H9 (cell line): ENCODE results near the gene COL4A2. TPM values are rescaled to one million over a fixed set of nuclear protein-coding genes. Genes with fewer than 3 reads are reported as not detected.
A peak's percentile ranks its signal among the peaks of the same experiment; 100 is the strongest.

Source experiments
- DNase-seq: peaks from one replicate; pipeline ENCODE4 v3.0.0-alpha.2; 2017
- H2AFZ ChIP-seq: one replicate; pipeline ENCODE4 v1.6.1; 2013; ENCODE audit warnings: mild to moderate bottlenecking, low read length, control low read depth, moderate library complexity
- H2AK5ac ChIP-seq: 2 replicates; pipeline ENCODE4 v1.6.1; 2013; ENCODE audit warnings: low read length, control low read depth, mixed read lengths; ENCODE audit not compliant: insufficient read length
- H2BK120ac ChIP-seq: one replicate; pipeline ENCODE4 v1.6.1; 2013; ENCODE audit warnings: low read depth, mild to moderate bottlenecking, low read length, control low read depth, inconsistent platforms; ENCODE audit not compliant: poor library complexity, severe bottlenecking
- H2BK12ac ChIP-seq: 2 replicates; pipeline ENCODE4 v1.6.1; 2013; ENCODE audit warnings: low read length, control low read depth, mixed read lengths, low read depth; ENCODE audit not compliant: insufficient read length
- H2BK15ac ChIP-seq: 2 replicates; pipeline ENCODE4 v1.6.1; 2013; ENCODE audit warnings: low read depth, low read length, control low read depth
- H2BK20ac ChIP-seq: one replicate; pipeline ENCODE4 v1.6.1; 2013; ENCODE audit warnings: low read depth, mild to moderate bottlenecking, low read length, control low read depth, inconsistent platforms; ENCODE audit not compliant: poor library complexity, severe bottlenecking
- H2BK5ac ChIP-seq: 2 replicates; pipeline ENCODE4 v1.6.1; 2013; ENCODE audit warnings: low read length, control low read depth, mixed read lengths; ENCODE audit not compliant: insufficient read length
- H3K14ac ChIP-seq: 2 replicates; pipeline ENCODE4 v1.6.1; 2013; ENCODE audit warnings: low read length, control low read depth; ENCODE audit not compliant: insufficient read depth
- H3K18ac ChIP-seq: 2 replicates; pipeline ENCODE4 v1.6.1; 2013; ENCODE audit warnings: low read depth, mild to moderate bottlenecking, mixed read lengths, low read length, control low read depth; ENCODE audit not compliant: insufficient read length
- H3K23ac ChIP-seq: 2 replicates; pipeline ENCODE4 v1.6.1; 2013; ENCODE audit warnings: low read length, control low read depth, mixed read lengths, low read depth; ENCODE audit not compliant: insufficient read length
- H3K23me2 ChIP-seq: 2 replicates; pipeline ENCODE4 v1.6.1; 2013; ENCODE audit warnings: low read depth, mild to moderate bottlenecking, mixed read lengths, low read length, control low read depth; ENCODE audit not compliant: insufficient read length, poor library complexity, severe bottlenecking
- H3K27ac ChIP-seq: 2 replicates; pipeline ENCODE4 v1.5.1; 2013; ENCODE audit warnings: low read length, control low read depth, mixed read lengths, low read depth; ENCODE audit not compliant: insufficient read length
- H3K27me3 ChIP-seq: 2 replicates; pipeline ENCODE4 v1.6.1; 2013; ENCODE audit warnings: low read length, control low read depth, inconsistent platforms; ENCODE audit not compliant: insufficient read depth
- H3K4ac ChIP-seq: 2 replicates; pipeline ENCODE4 v1.6.1; 2013; ENCODE audit warnings: low read depth, mild to moderate bottlenecking, control low read depth, inconsistent platforms, low read length, moderate library complexity
- H3K4me1 ChIP-seq: 2 replicates; pipeline ENCODE4 v1.6.1; 2013; ENCODE audit warnings: low read length, control low read depth, inconsistent platforms; ENCODE audit not compliant: insufficient read depth
- H3K4me2 ChIP-seq: 2 replicates; pipeline ENCODE4 v1.6.1; 2013; ENCODE audit warnings: low read length, control low read depth, mixed read lengths; ENCODE audit not compliant: insufficient read length, insufficient read depth
- H3K56ac ChIP-seq: 2 replicates; pipeline ENCODE4 v1.6.1; 2013; ENCODE audit warnings: low read depth, mild to moderate bottlenecking, mixed read lengths, low read length, control low read depth; ENCODE audit not compliant: insufficient read length
- H3K79me1 ChIP-seq: 2 replicates; pipeline ENCODE4 v1.6.1; 2013; ENCODE audit warnings: low read depth, mild to moderate bottlenecking, moderate library complexity, low read length, control low read depth, inconsistent platforms; ENCODE audit not compliant: insufficient read depth, poor library complexity, severe bottlenecking
- H3K79me2 ChIP-seq: 2 replicates; pipeline ENCODE4 v1.6.1; 2013; ENCODE audit warnings: low read length, control low read depth, inconsistent platforms; ENCODE audit not compliant: insufficient read depth
- H3K9ac ChIP-seq: 2 replicates; pipeline ENCODE4 v1.6.1; 2013; ENCODE audit warnings: low read length, control low read depth, mixed read lengths; ENCODE audit not compliant: insufficient read length; ENCODE audit errors: extremely low read depth
- H3K9me3 ChIP-seq: one replicate; pipeline ENCODE4 v1.6.1; 2013; ENCODE audit warnings: low read depth, low read length, inconsistent platforms; ENCODE audit not compliant: control insufficient read depth
- H3T11ph ChIP-seq: one replicate; pipeline ENCODE4 v1.6.1; 2013; ENCODE audit warnings: mild to moderate bottlenecking, low read length, control low read depth, inconsistent platforms
- H4K20me1 ChIP-seq: one replicate; pipeline ENCODE4 v1.6.1; 2013; ENCODE audit not compliant: control insufficient read depth, insufficient read length, insufficient read depth
- H4K5ac ChIP-seq: 2 replicates; pipeline ENCODE4 v1.6.1; 2013; ENCODE audit warnings: low read depth, mild to moderate bottlenecking, mixed read lengths, low read length, control low read depth; ENCODE audit not compliant: insufficient read length
- H4K8ac ChIP-seq: replicated peaks from 2 replicates; pipeline ENCODE4 v1.6.1; 2013; ENCODE audit warnings: low read length, control low read depth, mixed read lengths, low read depth; ENCODE audit not compliant: insufficient read length
- H4K91ac ChIP-seq: 2 replicates; pipeline ENCODE4 v1.6.1; 2013; ENCODE audit warnings: low read depth, mild to moderate bottlenecking, moderate library complexity, mixed read lengths, low read length, control low read depth; ENCODE audit not compliant: insufficient read length
- H3K27ac Mint-ChIP-seq, 3 experiments: 2 replicates in 2 of 3; 3 replicates in 1 of 3; pipeline ENCODE4 v1.8.0; 2020 to 2021; ENCODE audit warnings: mixed read lengths in 3 of 3, mild to moderate bottlenecking in 1 of 3, moderate library complexity in 1 of 3
- H3K27me3 Mint-ChIP-seq: 2 replicates; pipeline ENCODE4 v1.8.0; 2021; ENCODE audit warnings: low read depth, mild to moderate bottlenecking, moderate library complexity, mixed read lengths
- H3K36me3 Mint-ChIP-seq, 3 experiments: 2 replicates in 2 of 3; 3 replicates in 1 of 3; pipeline ENCODE4 v1.8.0; 2020 to 2021; ENCODE audit warnings: low read depth in 3 of 3, mixed read lengths in 3 of 3; ENCODE audit not compliant: insufficient read depth in 1 of 3
- H3K4me1 Mint-ChIP-seq, 2 experiments: 2 replicates each; pipeline ENCODE4 v1.8.0; 2020; ENCODE audit warnings: mixed read lengths in 2 of 2
- H3K4me3 Mint-ChIP-seq, 2 experiments: 2 replicates in 1 of 2; 3 replicates in 1 of 2; pipeline ENCODE4 v1.8.0; 2020 to 2021; ENCODE audit warnings: mild to moderate bottlenecking in 2 of 2, mixed read lengths in 2 of 2, moderate library complexity in 1 of 2
- H3K9me3 Mint-ChIP-seq, 2 experiments: 2 replicates in 1 of 2; 3 replicates in 1 of 2; pipeline ENCODE4 v1.8.0; 2020; ENCODE audit warnings: mild to moderate bottlenecking in 2 of 2, mixed read lengths in 2 of 2, moderate library complexity in 1 of 2
- CTCF ChIP-seq: fragments of 200-600 bp; sonication (generic); conservative IDR thresholded peaks from 3 replicates; pipeline ENCODE4 v1.8.0; 2021; ENCODE audit warnings: antibody characterized with exemption, mild to moderate bottlenecking
- WGBS: extraction: QIAGEN DNeasy Blood & Tissue Kit; methylation state at CpG from one replicate; pipeline ENCODE4 v1.1.7; 2013; ENCODE audit warnings: missing lambda C conversion rate, low lambda C conversion rate, mixed read lengths; ENCODE audit not compliant: insufficient read length; ENCODE audit errors: extremely low coverage; 5-methylcytosine and 5-hydroxymethylcytosine counted together
- total RNA-seq: library from RNA; stranded (reverse); gene quantifications from 2 replicates; pipeline ENCODE4 v1.2.1, GENCODE V29; 2021

COL4A2 gene
- total RNA-seq, 1 experiment from 2014 or later, result 76.5 TPM

GRCh38 chr13:110430391-110431336 is 123.6 kb downstream of the COL4A2 start:
- Histone ChIP-seq H2BK120ac (no peak overlapping the region), H3K9me3 (no peaks in the 10 kb centered on the region), H2BK15ac (no peak overlapping the region), H4K5ac (no peak overlapping the region), H3K4me1 (no peaks in the 10 kb centered on the region), H4K91ac (no peak overlapping the region), H3T11ph (no peak overlapping the region), H3K23me2 (no peaks in the 10 kb centered on the region), H3K56ac (no peak overlapping the region), H3K27ac (no peak overlapping the region), H3K79me2 (no peaks in the 10 kb centered on the region), H2BK20ac (no peak overlapping the region), H3K27me3 (no peaks in the 10 kb centered on the region), H3K23ac (no peak overlapping the region), H4K20me1 (no peaks in the 10 kb centered on the region), H3K9ac (no peak overlapping the region), H3K4ac (no peak overlapping the region), H3K79me1 (no peaks in the 10 kb centered on the region), H2AK5ac (no peak overlapping the region), H2AFZ (no peak overlapping the region), H3K4me2 (no peak overlapping the region), H3K14ac (no peak overlapping the region), H2BK5ac (no peak overlapping the region), H2BK12ac (no peak overlapping the region), H3K18ac (no peak overlapping the region), H4K8ac (no peak overlapping the region)
- DNase-seq, result no peak
- no CpG with 5 or more reads among the region's 13 CpGs for WGBS
- Mint-ChIP-seq H3K4me3 (no peak overlapping the region), H3K27ac (peak overlapping the region in 1 of 3 experiments; percentile 18; a peak in 1 of 7 replicates), H3K27me3 (no peaks in the 10 kb centered on the region), H3K36me3 (peaks cover 13 to 38% (median 36%) of the 10 kb centered on the region in 3 experiments; a peak in 6 of 7 replicates), H3K4me1 (no peaks in the 10 kb centered on the region), H3K9me3 (no peaks in the 10 kb centered on the region; a peak in 1 of 5 replicates)
- TF ChIP-seq CTCF, result no peak
